ENCODE results near the gene GRAMD4. TPM values are rescaled to one million over a fixed set of nuclear protein-coding genes. Genes with fewer than 3 reads are reported as not detected.
A peak's percentile ranks its signal among the peaks of the same experiment; 100 is the strongest.

GRAMD4 gene
- total and polyA plus RNA-seq, 4 donors: 16.3 to 67.7 (median 21.2) TPM

- DNase-seq (peak; percentile 38 to 73 (median 69)), ATAC-seq (ENCODE audit: insufficient read depth, low FRiP score) (peak; percentile 28)
- whole genome bisulfite sequencing, 2 donors: 44 to 47% methylated on average over 10 of the region's 10 CpGs
- Histone ChIP-seq H3K27ac (ENCODE audit: low read depth in 1 of 2, low read length in 1 of 2) (peak overlapping the region; percentile 73 to 91), H3K9me3 (ENCODE audit: control insufficient read depth in 4 of 4, insufficient read depth in 3 of 4, low read length in 3 of 4) (peaks cover 0 to 7% (median under 1%) of the 10 kb centered on the region in 4 donors), H3K36me3 (ENCODE audit: control insufficient read depth in 4 of 4, insufficient read depth in 4 of 4, low read length in 4 of 4) (no peaks in the 10 kb centered on the region), H3K27me3 (ENCODE audit: control insufficient read depth in 3 of 3, insufficient read depth in 3 of 3, low read length in 2 of 3) (no peaks in the 10 kb centered on the region), H3K4me1 (ENCODE audit: control insufficient read depth in 5 of 5, insufficient read depth in 5 of 5, low read length in 5 of 5) (peaks cover 6 to 41% (median 31%) of the 10 kb centered on the region in 5 donors), H3K9ac (ENCODE audit: insufficient read depth in 1 of 2, low read length in 2 of 2) (peak overlapping the region in 1 of 2 donors; percentile 11), H3K4me3 (peak overlapping the region; percentile 34)
- TF ChIP-seq CTCF (IDR thresholded peaks at IDR 0.05; ENCODE audit: control extremely low read depth, extremely low read depth): no peak
These were observed 44.2 kb upstream of the GRAMD4 start for GRCh38 chr22:46575911-46576555.

GRCh38 chr22:46576556-46577367 lies 43.4 kb upstream of the GRAMD4 start:
- H3K27ac ChIP-seq (ENCODE audit: low read depth in 1 of 2, low read length in 1 of 2): peak overlapping the region; percentile 71 to 91
- 1 to 6% methylated on average over 47 to 142 of the region's 142 CpGs for WGBS, 2 donors
- H3K9ac ChIP-seq (ENCODE audit: insufficient read depth in 1 of 2, low read length in 2 of 2): no peak overlapping the region
- H3K4me3 ChIP-seq: peak overlapping the region; percentile 60
- peaks cover 0 to 6% (median under 1%) of the 10 kb centered on the region in 4 donors for H3K9me3 ChIP-seq (ENCODE audit: control insufficient read depth in 4 of 4, insufficient read depth in 3 of 4, low read length in 3 of 4)
- no peaks in the 10 kb centered on the region for H3K27me3 ChIP-seq (ENCODE audit: control insufficient read depth in 3 of 3, insufficient read depth in 3 of 3, low read length in 2 of 3)
- no peaks in the 10 kb centered on the region for H3K36me3 ChIP-seq (ENCODE audit: control insufficient read depth in 4 of 4, insufficient read depth in 4 of 4, low read length in 4 of 4)
- DNase-seq: peak; percentile 57 to 82 (median 61)
- no peak for TF ChIP-seq CTCF (IDR thresholded peaks at IDR 0.05; ENCODE audit: control extremely low read depth, extremely low read depth)
- peaks cover 7 to 49% (median 34%) of the 10 kb centered on the region in 5 donors for H3K4me1 ChIP-seq (ENCODE audit: control insufficient read depth in 5 of 5, insufficient read depth in 5 of 5, low read length in 5 of 5)
- no peak for ATAC-seq (ENCODE audit: insufficient read depth, low FRiP score)

- H3K4me1 ChIP-seq (ENCODE audit: control insufficient read depth in 5 of 5, insufficient read depth in 5 of 5, low read length in 5 of 5): peaks cover 7 to 56% (median 34%) of the 10 kb centered on the region in 5 donors
- no peak for DNase-seq
- peak overlapping the region in 1 of 2 donors; percentile 25 for H3K9ac ChIP-seq (ENCODE audit: insufficient read depth in 1 of 2, low read length in 2 of 2)
- TF ChIP-seq CTCF (IDR thresholded peaks at IDR 0.05; ENCODE audit: control extremely low read depth, extremely low read depth): no peak
- peak overlapping the region; percentile 60 for H3K4me3 ChIP-seq
- WGBS, 2 donors: 5 to 7% methylated on average over 37 to 65 of the region's 65 CpGs
- ATAC-seq (ENCODE audit: insufficient read depth, low FRiP score): no peak
- no peaks in the 10 kb centered on the region for H3K27me3 ChIP-seq (ENCODE audit: control insufficient read depth in 3 of 3, insufficient read depth in 3 of 3, low read length in 2 of 3)
- H3K9me3 ChIP-seq (ENCODE audit: control insufficient read depth in 4 of 4, insufficient read depth in 3 of 4, low read length in 3 of 4): no peaks in the 10 kb centered on the region
- no peaks in the 10 kb centered on the region for H3K36me3 ChIP-seq (ENCODE audit: control insufficient read depth in 4 of 4, insufficient read depth in 4 of 4, low read length in 4 of 4)
- peak overlapping the region; percentile 73 to 74 for H3K27ac ChIP-seq (ENCODE audit: low read depth in 1 of 2, low read length in 1 of 2)
These were observed 42.6 kb upstream of the GRAMD4 start for GRCh38 chr22:46577368-46578249.

Data from lung (tissue), 12 donors.